ENCODE measurements around the gene MAP1A.

GRCh38 chr15:43523646-43524045, 6.2 kb downstream of the MAP1A start:
- no peak for TF ChIP-seq CTCF (IDR thresholded peaks at IDR 0.05)
- TF ChIP-seq POLR2A (IDR thresholded peaks at IDR 0.05), result no peak
